ENCODE results near the gene NFAM1.

The NFAM1 gene

GRCh38 chr22:42428025-42428424 lies 4.2 kb downstream of the NFAM1 start:
- WGBS, 2 experiments (ENCODE audit: insufficient coverage in 2 of 2) = 19 to 44% methylated on average over 5 of the region's 14 CpGs
- H3K36me3 ChIP-seq (ENCODE audit: control insufficient read depth, insufficient read depth, low read length) = no peaks in the 10 kb centered on the region

GRCh38 chr22:42427167-42427566 lies 5.0 kb downstream of the NFAM1 start:
- no peak overlapping the region for H3K27ac ChIP-seq (ENCODE audit: low read depth, low read length, severe bottlenecking)
- H3K4me3 ChIP-seq (ENCODE audit: extremely low read depth, insufficient read depth, low read length, poor library complexity, severe bottlenecking) = no peak overlapping the region
- no peaks in the 10 kb centered on the region for H3K36me3 ChIP-seq (ENCODE audit: control insufficient read depth, insufficient read depth, low read length)
- WGBS, 2 experiments (ENCODE audit: insufficient coverage in 2 of 2) = 67 to 70% methylated on average over 6 to 9 of the region's 9 CpGs
- no peaks in the 10 kb centered on the region for H3K9me3 ChIP-seq (ENCODE audit: control insufficient read depth, low read length)
- peaks cover 8% of the 10 kb centered on the region for H3K4me1 ChIP-seq (ENCODE audit: control insufficient read depth, insufficient read depth, low read length, poor library complexity, severe bottlenecking)

More at GRCh38 chr22:42428025-42428424, 4.2 kb downstream of the NFAM1 start:
- Histone ChIP-seq H3K27ac (ENCODE audit: low read depth, low read length, severe bottlenecking) (no peak overlapping the region), H3K9me3 (ENCODE audit: control insufficient read depth, low read length) (no peaks in the 10 kb centered on the region), H3K4me3 (ENCODE audit: extremely low read depth, insufficient read depth, low read length, poor library complexity, severe bottlenecking) (no peak overlapping the region), H3K4me1 (ENCODE audit: control insufficient read depth, insufficient read depth, low read length, poor library complexity, severe bottlenecking) (peaks cover 8% of the 10 kb centered on the region)

GRCh38 chr22:42425989-42426355 lies 6.2 kb downstream of the NFAM1 start:
- no peak overlapping the region for H3K27ac ChIP-seq (ENCODE audit: low read depth, low read length, severe bottlenecking)
- WGBS, 2 experiments (ENCODE audit: insufficient coverage in 2 of 2) = 89 to 94% methylated on average over 2 to 3 of the region's 3 CpGs
- peaks cover 5% of the 10 kb centered on the region for H3K4me1 ChIP-seq (ENCODE audit: control insufficient read depth, insufficient read depth, low read length, poor library complexity, severe bottlenecking)
- H3K36me3 ChIP-seq (ENCODE audit: control insufficient read depth, insufficient read depth, low read length) = no peaks in the 10 kb centered on the region
- H3K9me3 ChIP-seq (ENCODE audit: control insufficient read depth, low read length) = no peaks in the 10 kb centered on the region
- H3K4me3 ChIP-seq (ENCODE audit: extremely low read depth, insufficient read depth, low read length, poor library complexity, severe bottlenecking) = no peak overlapping the region

- 79 to 87% methylated on average over 11 to 12 of the region's 12 CpGs for WGBS, 2 experiments (ENCODE audit: insufficient coverage in 2 of 2)
- Histone ChIP-seq H3K36me3 (ENCODE audit: control insufficient read depth, insufficient read depth, low read length) (no peaks in the 10 kb centered on the region), H3K4me3 (ENCODE audit: extremely low read depth, insufficient read depth, low read length, poor library complexity, severe bottlenecking) (no peak overlapping the region), H3K27ac (ENCODE audit: low read depth, low read length, severe bottlenecking) (no peak overlapping the region), H3K4me1 (ENCODE audit: control insufficient read depth, insufficient read depth, low read length, poor library complexity, severe bottlenecking) (no peaks in the 10 kb centered on the region), H3K9me3 (ENCODE audit: control insufficient read depth, low read length) (no peaks in the 10 kb centered on the region)
These were observed 6.7 kb downstream of the NFAM1 start for GRCh38 chr22:42425337-42425988.

GRCh38 chr22:42419243-42419881 lies 12.8 kb downstream of the NFAM1 start:
- H3K27ac ChIP-seq (ENCODE audit: low read depth, low read length, severe bottlenecking) = no peak overlapping the region
- H3K4me1 ChIP-seq (ENCODE audit: control insufficient read depth, insufficient read depth, low read length, poor library complexity, severe bottlenecking) = no peaks in the 10 kb centered on the region
- H3K36me3 ChIP-seq (ENCODE audit: control insufficient read depth, insufficient read depth, low read length) = no peaks in the 10 kb centered on the region
- H3K4me3 ChIP-seq (ENCODE audit: extremely low read depth, insufficient read depth, low read length, poor library complexity, severe bottlenecking) = no peak overlapping the region
- 94% methylated on average over 17 to 18 of the region's 18 CpGs for WGBS, 2 experiments (ENCODE audit: insufficient coverage in 2 of 2)
- no peaks in the 10 kb centered on the region for H3K9me3 ChIP-seq (ENCODE audit: control insufficient read depth, low read length)

GRCh38 chr22:42418811-42419242 lies 13.4 kb downstream of the NFAM1 start:
- 87 to 93% methylated on average over 10 to 11 of the region's 12 CpGs for WGBS, 2 experiments (ENCODE audit: insufficient coverage in 2 of 2)
- Histone ChIP-seq H3K4me1 (ENCODE audit: control insufficient read depth, insufficient read depth, low read length, poor library complexity, severe bottlenecking) (no peaks in the 10 kb centered on the region), H3K4me3 (ENCODE audit: extremely low read depth, insufficient read depth, low read length, poor library complexity, severe bottlenecking) (no peak overlapping the region), H3K27ac (ENCODE audit: low read depth, low read length, severe bottlenecking) (no peak overlapping the region), H3K36me3 (ENCODE audit: control insufficient read depth, insufficient read depth, low read length) (no peaks in the 10 kb centered on the region), H3K9me3 (ENCODE audit: control insufficient read depth, low read length) (no peaks in the 10 kb centered on the region)

- WGBS, 2 experiments (ENCODE audit: insufficient coverage in 2 of 2) = 83 to 90% methylated on average over 7 to 11 of the region's 11 CpGs
- Histone ChIP-seq H3K27ac (ENCODE audit: low read depth, low read length, severe bottlenecking) (no peak overlapping the region), H3K4me3 (ENCODE audit: extremely low read depth, insufficient read depth, low read length, poor library complexity, severe bottlenecking) (no peak overlapping the region)
These were observed 14.4 kb downstream of the NFAM1 start for GRCh38 chr22:42417645-42418305.

GRCh38 chr22:42416671-42417230 lies 15.5 kb downstream of the NFAM1 start:
- no peaks in the 10 kb centered on the region for H3K36me3 ChIP-seq (ENCODE audit: control insufficient read depth, insufficient read depth, low read length)
- no peaks in the 10 kb centered on the region for H3K9me3 ChIP-seq (ENCODE audit: control insufficient read depth, low read length)
- H3K27ac ChIP-seq (ENCODE audit: low read depth, low read length, severe bottlenecking) = no peak overlapping the region
- peaks cover 9% of the 10 kb centered on the region for H3K4me1 ChIP-seq (ENCODE audit: control insufficient read depth, insufficient read depth, low read length, poor library complexity, severe bottlenecking)
- WGBS, 2 experiments (ENCODE audit: insufficient coverage in 2 of 2) = 98 to 99% methylated on average over 9 to 16 of the region's 18 CpGs
- no peak overlapping the region for H3K4me3 ChIP-seq (ENCODE audit: extremely low read depth, insufficient read depth, low read length, poor library complexity, severe bottlenecking)

More at GRCh38 chr22:42417645-42418305, 14.4 kb downstream of the NFAM1 start:
- no peaks in the 10 kb centered on the region for H3K36me3 ChIP-seq (ENCODE audit: control insufficient read depth, insufficient read depth, low read length)
- H3K4me1 ChIP-seq (ENCODE audit: control insufficient read depth, insufficient read depth, low read length, poor library complexity, severe bottlenecking) = peaks cover 4% of the 10 kb centered on the region
- H3K9me3 ChIP-seq (ENCODE audit: control insufficient read depth, low read length) = no peaks in the 10 kb centered on the region

GRCh38 chr22:42414565-42415303 lies 17.5 kb downstream of the NFAM1 start:
- WGBS, 2 experiments (ENCODE audit: insufficient coverage in 2 of 2) = 82 to 87% methylated on average over 11 to 12 of the region's 17 CpGs
- no peak overlapping the region for H3K4me3 ChIP-seq (ENCODE audit: extremely low read depth, insufficient read depth, low read length, poor library complexity, severe bottlenecking)
- no peaks in the 10 kb centered on the region for H3K9me3 ChIP-seq (ENCODE audit: control insufficient read depth, low read length)
- H3K4me1 ChIP-seq (ENCODE audit: control insufficient read depth, insufficient read depth, low read length, poor library complexity, severe bottlenecking) = peaks cover 9% of the 10 kb centered on the region
- peak overlapping the region; percentile 59 for H3K27ac ChIP-seq (ENCODE audit: low read depth, low read length, severe bottlenecking)
- no peaks in the 10 kb centered on the region for H3K36me3 ChIP-seq (ENCODE audit: control insufficient read depth, insufficient read depth, low read length)

GRCh38 chr22:42414021-42414420 lies 18.2 kb downstream of the NFAM1 start:
- 87 to 88% methylated on average over 9 of the region's 11 CpGs for WGBS, 2 experiments (ENCODE audit: insufficient coverage in 2 of 2)
- Histone ChIP-seq H3K9me3 (ENCODE audit: control insufficient read depth, low read length) (no peaks in the 10 kb centered on the region), H3K27ac (ENCODE audit: low read depth, low read length, severe bottlenecking) (no peak overlapping the region), H3K4me3 (ENCODE audit: extremely low read depth, insufficient read depth, low read length, poor library complexity, severe bottlenecking) (no peak overlapping the region), H3K4me1 (ENCODE audit: control insufficient read depth, insufficient read depth, low read length, poor library complexity, severe bottlenecking) (peaks cover 9% of the 10 kb centered on the region), H3K36me3 (ENCODE audit: control insufficient read depth, insufficient read depth, low read length) (no peaks in the 10 kb centered on the region)
